Brain microvascular endothelial cell (primary cell): ENCODE data around the gene OLIG3.

Source experiments
- DNase-seq: peaks from one replicate; pipeline ENCODE4 v3.0.0-alpha.2; 2020
- H3K27ac ChIP-seq: fragments of 250-450 bp; sonication (Bioruptor Pico); 2 replicates; pipeline ENCODE4 v1.5.1; 2020; ENCODE audit warnings: mild to moderate bottlenecking, moderate library complexity
- H3K27me3 ChIP-seq: fragments of 250-450 bp; sonication (Bioruptor Pico); replicated peaks from 2 replicates; pipeline ENCODE4 v1.5.1; 2020; ENCODE audit warnings: mild to moderate bottlenecking
- H3K36me3 ChIP-seq: fragments of 250-450 bp; sonication (Bioruptor Pico); replicated peaks from 2 replicates; pipeline ENCODE4 v1.5.1; 2020; ENCODE audit warnings: mild to moderate bottlenecking
- H3K4me3 ChIP-seq: 2 replicates; pipeline ENCODE4 v1.5.1; 2011; ENCODE audit warnings: low read depth, mild to moderate bottlenecking, control low read depth, low read length, moderate library complexity
- in situ Hi-C: cut with HindIII; loops from 2 replicates; pipeline ENCODE4 v1.10.0; 2017; ENCODE audit warnings: low sequenced_read_pairs, low pct_ligation_motif_present
- TF ChIP-seq, protein P1 (sequence below): IDR thresholded peaks from 2 replicates; pipeline ENCODE4 v1.5.1; 2011; ENCODE audit warnings: low read depth, mild to moderate bottlenecking, moderate library complexity, low read length, control low read depth, inconsistent platforms; ENCODE audit errors: missing control alignments

OLIG3 gene

DNA sequence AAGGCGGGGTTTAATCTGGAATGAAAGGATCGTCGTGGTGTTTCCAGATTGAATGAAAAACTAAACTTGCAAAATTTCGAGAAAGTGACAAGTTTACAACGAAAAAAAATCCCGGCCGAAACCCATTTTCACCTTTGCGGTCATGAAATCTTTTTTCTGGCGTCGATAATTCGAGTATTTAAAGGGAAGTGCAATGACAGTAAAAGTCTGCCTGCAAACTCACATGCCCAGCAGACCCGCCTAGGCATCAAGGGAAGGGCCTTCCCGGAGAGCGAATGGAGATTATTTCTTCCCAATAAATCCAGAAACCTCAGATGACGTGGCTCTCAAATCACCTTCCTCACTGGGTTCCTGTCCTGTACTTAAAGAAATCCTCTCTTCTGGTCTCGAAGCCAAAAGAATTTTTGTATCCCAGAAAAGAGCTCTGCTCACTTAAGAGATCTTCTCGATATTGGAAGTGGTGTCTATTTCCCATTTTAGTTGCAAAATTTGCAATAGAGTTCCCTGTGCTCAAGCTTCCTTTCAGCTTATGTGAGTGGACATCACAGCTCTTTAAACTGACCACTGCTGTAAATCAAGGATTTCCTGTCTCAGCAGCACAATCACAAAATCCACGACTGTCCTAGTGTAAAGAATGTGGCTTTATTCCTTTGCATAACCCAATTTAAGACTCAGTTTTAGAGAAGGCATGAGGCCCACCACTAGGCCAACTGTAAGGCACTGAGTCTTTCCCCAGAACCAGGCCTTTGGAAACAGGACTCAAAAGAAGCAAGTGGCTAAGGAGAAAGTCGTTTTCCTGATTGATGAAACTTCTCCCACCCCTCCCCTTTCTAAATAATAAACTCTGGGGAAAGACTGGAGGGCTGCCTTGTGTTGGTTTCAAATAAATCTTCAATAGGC is 3.9 kb downstream of the OLIG3 start:
- Histone ChIP-seq H3K27ac (no peak overlapping the region), H3K27me3 (peaks cover 100% of the 10 kb centered on the region), H3K36me3 (no peaks in the 10 kb centered on the region), H3K4me3 (no peak overlapping the region)
- TF ChIP-seq, protein P1, sequence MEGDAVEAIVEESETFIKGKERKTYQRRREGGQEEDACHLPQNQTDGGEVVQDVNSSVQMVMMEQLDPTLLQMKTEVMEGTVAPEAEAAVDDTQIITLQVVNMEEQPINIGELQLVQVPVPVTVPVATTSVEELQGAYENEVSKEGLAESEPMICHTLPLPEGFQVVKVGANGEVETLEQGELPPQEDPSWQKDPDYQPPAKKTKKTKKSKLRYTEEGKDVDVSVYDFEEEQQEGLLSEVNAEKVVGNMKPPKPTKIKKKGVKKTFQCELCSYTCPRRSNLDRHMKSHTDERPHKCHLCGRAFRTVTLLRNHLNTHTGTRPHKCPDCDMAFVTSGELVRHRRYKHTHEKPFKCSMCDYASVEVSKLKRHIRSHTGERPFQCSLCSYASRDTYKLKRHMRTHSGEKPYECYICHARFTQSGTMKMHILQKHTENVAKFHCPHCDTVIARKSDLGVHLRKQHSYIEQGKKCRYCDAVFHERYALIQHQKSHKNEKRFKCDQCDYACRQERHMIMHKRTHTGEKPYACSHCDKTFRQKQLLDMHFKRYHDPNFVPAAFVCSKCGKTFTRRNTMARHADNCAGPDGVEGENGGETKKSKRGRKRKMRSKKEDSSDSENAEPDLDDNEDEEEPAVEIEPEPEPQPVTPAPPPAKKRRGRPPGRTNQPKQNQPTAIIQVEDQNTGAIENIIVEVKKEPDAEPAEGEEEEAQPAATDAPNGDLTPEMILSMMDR: no peak
- DNase-seq: no peak
- in situ Hi-C loops: no loop called here

DNA sequence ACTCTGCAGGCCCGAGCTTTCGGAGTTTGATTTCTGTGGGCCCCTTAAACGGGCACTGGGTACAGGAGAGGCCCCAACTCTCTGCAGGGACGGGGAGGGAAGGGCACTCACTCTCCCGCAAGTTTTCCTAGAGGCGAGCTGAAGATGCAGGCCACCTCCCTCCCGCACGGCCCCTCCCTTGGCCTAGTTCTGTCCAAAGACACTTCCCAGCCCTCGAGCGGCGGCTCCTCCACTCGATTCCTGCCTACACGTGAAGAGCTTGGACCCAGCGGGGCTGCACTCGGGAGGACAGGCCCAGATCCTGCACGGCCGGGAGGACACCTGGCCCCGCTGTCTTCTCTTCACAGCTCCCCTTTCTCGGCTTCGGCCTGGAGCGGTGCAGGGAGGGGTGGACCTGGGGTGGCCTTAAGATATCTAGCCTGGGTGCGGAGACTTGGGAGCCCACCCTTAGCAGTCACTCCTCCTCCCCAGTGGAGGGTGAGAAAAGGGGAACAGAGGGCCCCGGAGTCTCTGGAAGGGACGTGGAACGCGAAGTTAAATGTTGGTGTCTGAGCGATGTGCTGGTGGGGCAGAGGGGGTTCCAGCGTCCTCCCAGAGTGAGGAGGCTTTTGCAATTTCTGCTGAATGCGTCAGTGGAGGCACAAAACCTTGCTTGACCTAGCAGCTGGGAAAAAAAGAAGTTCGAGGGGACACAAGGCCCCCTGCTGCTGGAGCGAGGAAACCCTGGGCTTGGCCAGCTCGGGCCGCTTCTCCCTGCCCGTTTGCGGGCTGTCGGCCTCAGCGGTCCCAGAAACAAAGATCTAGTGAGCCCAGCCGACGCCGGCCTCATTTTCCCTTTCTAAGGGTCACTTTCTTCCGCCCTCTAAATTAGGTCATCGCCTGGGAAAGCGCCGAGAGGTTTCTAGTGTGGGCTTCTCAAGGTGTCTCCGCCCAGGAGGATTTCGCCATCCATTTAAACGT is 4.9 kb downstream of the OLIG3 start:
- no peak overlapping the region for H3K27ac ChIP-seq
- H3K4me3 ChIP-seq: no peak overlapping the region
- no peaks in the 10 kb centered on the region for H3K36me3 ChIP-seq
- H3K27me3 ChIP-seq: peaks cover 92% of the 10 kb centered on the region
- TF ChIP-seq, protein P1: peak; percentile 40
- in situ Hi-C loops: no loop called here
- no peak for DNase-seq

DNA sequence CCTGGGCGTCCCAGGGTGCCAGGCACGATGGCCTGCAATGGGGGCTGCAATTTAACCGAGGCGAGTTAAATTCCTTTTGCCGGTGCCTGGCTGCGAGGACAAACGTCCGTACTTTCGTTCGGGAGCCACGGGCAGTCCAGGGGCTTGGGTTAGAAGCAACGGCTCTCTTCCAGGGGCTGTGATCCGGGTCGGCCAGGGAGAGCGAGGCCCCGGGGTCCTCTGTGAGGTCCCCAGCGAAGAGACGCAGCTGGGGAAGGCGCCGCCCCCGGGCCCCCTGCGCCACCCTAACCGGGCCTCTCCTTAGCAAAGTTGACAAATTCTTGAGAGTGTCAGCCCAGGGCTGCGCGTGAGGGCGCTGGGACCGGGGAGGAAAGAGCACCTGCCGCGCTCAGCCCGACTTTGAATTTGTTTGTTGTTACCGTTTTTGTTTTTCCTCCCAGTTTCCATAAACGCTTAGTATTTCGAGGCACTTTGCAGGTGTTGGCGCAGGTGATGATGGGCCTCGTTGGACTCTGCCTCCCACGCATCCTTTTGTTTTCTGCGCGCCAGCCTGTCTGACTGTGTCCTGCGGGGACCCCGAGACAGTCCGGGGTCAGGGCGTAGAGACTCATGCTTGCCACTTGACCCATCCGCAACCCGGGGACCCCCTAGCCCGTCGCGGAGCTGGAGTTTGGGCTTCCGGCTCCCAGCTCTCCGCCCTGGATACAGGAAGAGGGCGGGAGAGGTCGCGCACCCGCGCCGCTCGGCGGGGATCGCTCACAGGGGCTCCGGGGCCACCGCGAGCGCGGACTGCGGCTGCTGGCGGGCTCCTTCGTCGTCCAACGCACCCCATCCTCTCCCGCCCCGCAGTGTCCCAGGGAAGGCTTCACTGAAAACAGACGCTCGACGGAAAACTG is 5.8 kb downstream of the OLIG3 start:
- no peaks in the 10 kb centered on the region for H3K36me3 ChIP-seq
- TF ChIP-seq, protein P1: no peak
- in situ Hi-C loops: no loop called here
- H3K27me3 ChIP-seq: peaks cover 83% of the 10 kb centered on the region
- no peak overlapping the region for H3K27ac ChIP-seq
- no peak for DNase-seq
- H3K4me3 ChIP-seq: no peak overlapping the region

DNA sequence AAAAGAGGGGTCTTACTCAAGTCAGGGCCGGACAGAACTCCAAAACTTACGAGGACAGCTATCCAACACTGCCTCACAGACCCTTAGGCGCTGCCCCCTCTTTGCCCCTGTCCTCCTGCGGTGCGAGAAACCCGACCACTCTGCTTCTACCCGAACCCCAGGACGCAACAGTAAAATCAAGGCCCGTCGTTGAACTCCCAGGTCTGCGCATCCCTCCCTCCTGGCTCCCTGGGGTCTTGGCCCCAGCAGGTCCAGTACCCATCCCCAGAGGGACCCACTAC is 6.4 kb downstream of the OLIG3 start:
- Histone ChIP-seq H3K4me3 (no peak overlapping the region), H3K27me3 (peaks cover 78% of the 10 kb centered on the region), H3K36me3 (no peaks in the 10 kb centered on the region), H3K27ac (no peak overlapping the region)
- TF ChIP-seq, protein P1: no peak
- in situ Hi-C loops: no loop called here
- no peak for DNase-seq

DNA sequence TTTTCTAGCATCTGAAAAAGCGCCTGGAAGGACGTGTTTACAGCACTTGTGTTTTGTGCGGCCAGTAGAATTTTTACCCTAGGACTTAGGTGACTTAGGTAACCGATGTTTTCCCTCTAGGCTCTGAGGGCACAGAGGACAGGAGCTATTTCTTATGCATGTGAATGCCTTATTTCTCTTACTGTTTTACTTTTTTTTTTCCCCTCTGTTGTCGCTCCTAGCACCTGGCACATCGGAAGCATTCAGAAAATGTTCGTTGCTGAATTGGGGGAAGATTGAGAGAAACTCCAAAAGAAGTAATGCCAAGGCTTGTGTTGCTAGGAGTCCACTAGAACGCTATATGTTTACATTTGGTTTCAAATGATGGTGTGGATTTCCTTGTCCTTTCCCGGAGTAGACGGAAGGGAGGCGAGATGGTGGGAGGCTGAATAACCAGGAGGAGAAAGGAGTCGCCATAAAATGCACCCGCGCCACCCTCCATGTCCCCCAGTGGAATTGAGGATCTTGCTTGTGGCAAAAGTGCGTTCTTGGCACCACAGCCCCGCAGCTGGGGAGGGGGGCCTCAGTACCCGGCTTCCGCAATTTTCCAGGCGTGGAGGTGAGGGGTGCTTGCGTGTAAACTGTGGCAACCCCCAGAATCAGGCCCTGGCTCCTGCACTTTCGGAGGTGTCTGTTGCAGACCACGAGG is 6.9 kb downstream of the OLIG3 start:
- in situ Hi-C loops: no loop called here
- no peak for DNase-seq
- Histone ChIP-seq H3K27me3 (peaks cover 75% of the 10 kb centered on the region), H3K36me3 (no peaks in the 10 kb centered on the region), H3K4me3 (no peak overlapping the region), H3K27ac (no peak overlapping the region)
- TF ChIP-seq, protein P1: no peak
